Ecto neural progenitor cell (in vitro differentiated cells): Measurements from ENCODE around the gene DVL2.

Experiments
- DNase-seq: peaks from one replicate; pipeline ENCODE4 v3.0.0-alpha.2; 2018; ENCODE audit warnings: low spot score

The DVL2 gene

GRCh38 chr17:7234083-7234951 lies at the start of gene DVL2:
DVL2 (minus strand) TSS chr17:7234517; CDS start chr17:7234262, 255 bp downstream.
- peak; percentile 99 for DNase-seq

GRCh38 chr17:7283471-7284216 lies 49.3 kb upstream of the DVL2 start:
- DNase-seq = no peak

GRCh38 chr17:7282752-7283321 lies 48.5 kb upstream of the DVL2 start:
- DNase-seq = no peak

- no peak for DNase-seq
Measured at GRCh38 chr17:7281953-7282751, 47.8 kb upstream of the DVL2 start.

- peak; percentile 99 for DNase-seq
Measured at GRCh38 chr17:7281074-7281952, 47.0 kb upstream of the DVL2 start, which contains the start of gene SLC2A4. SLC2A4 (plus strand) TSS chr17:7281718; CDS start chr17:7281935, 217 bp downstream.

- DNase-seq = peak; percentile 92
Measured at GRCh38 chr17:7280519-7281073, 46.3 kb upstream of the DVL2 start.

GRCh38 chr17:7279448-7279847 lies 45.1 kb upstream of the DVL2 start:
- DNase-seq = no peak

- DNase-seq = no peak
Measured at GRCh38 chr17:7266784-7267183, 32.5 kb upstream of the DVL2 start.

GRCh38 chr17:7263801-7264078 lies 29.4 kb upstream of the DVL2 start:
- no peak for DNase-seq

- no peak for DNase-seq
Measured at GRCh38 chr17:7262935-7263800, 28.9 kb upstream of the DVL2 start.

- DNase-seq = peak; percentile 73
Measured at GRCh38 chr17:7262192-7262934, 28.0 kb upstream of the DVL2 start, which contains the start of gene CLDN7. CLDN7 (minus strand) TSS chr17:7262478; CDS start chr17:7262043, 435 bp downstream.

GRCh38 chr17:7261379-7262191 lies 27.3 kb upstream of the DVL2 start:
- peak; percentile 55 for DNase-seq

GRCh38 chr17:7260651-7261378 lies 26.5 kb upstream of the DVL2 start:
- peak; percentile 82 for DNase-seq

GRCh38 chr17:7260151-7260550 lies 25.8 kb upstream of the DVL2 start:
- DNase-seq = no peak

- no peak for DNase-seq
Measured at GRCh38 chr17:7259555-7259889, 25.2 kb upstream of the DVL2 start.

- DNase-seq = no peak
Measured at GRCh38 chr17:7258731-7259554, 24.6 kb upstream of the DVL2 start.
